Uterus (tissue), 4 donors: ENCODE measurements around the gene FAM181A. TPM values are rescaled to one million over a fixed set of nuclear protein-coding genes. Genes with fewer than 3 reads are reported as not detected.

Source experiments
- DNase-seq, 2 donors: peaks; one replicate each; pipeline ENCODE4 v3.0.0-alpha.2; 2019 to 2020
- H3K27ac ChIP-seq, 2 donors: fragments of 200-600 bp; sonication (generic); 1 replicate in 1 of 2; 2 replicates in 1 of 2; pipeline ENCODE4 v1.5.1; 2016 to 2018
- H3K27me3 ChIP-seq, 2 donors: fragments of 200-600 bp; sonication (generic); one replicate each; pipeline ENCODE4 v1.5.1; 2018 to 2019; ENCODE audit warnings: control low read depth in 1 of 2
- H3K36me3 ChIP-seq, 2 donors: fragments of 200-600 bp; sonication (generic); one replicate each; pipeline ENCODE4 v1.5.1; 2019; ENCODE audit warnings: control low read depth in 1 of 2
- H3K4me1 ChIP-seq, 2 donors: fragments of 200-600 bp; sonication (generic); one replicate each; pipeline ENCODE4 v1.5.1; 2018 to 2019; ENCODE audit warnings: control low read depth in 1 of 2
- H3K4me3 ChIP-seq, 2 donors: fragments of 200-600 bp; sonication (generic); 1 replicate in 1 of 2; 2 replicates in 1 of 2; pipeline ENCODE4 v1.5.1; 2018 to 2019; ENCODE audit warnings: mild to moderate bottlenecking in 1 of 2
- H3K9me3 ChIP-seq, 2 donors: fragments of 200-600 bp; sonication (generic); one replicate each; pipeline ENCODE4 v1.5.1; 2019; ENCODE audit warnings: control low read depth in 1 of 2
- POLR2A ChIP-seq, 2 donors: fragments of 450-650 bp; IDR thresholded peaks; one replicate each; pipeline ENCODE4 v1.6.1; 2016; ENCODE audit warnings: antibody characterized with exemption in 2 of 2, mild to moderate bottlenecking in 1 of 2, moderate library complexity in 1 of 2
- intact Hi-C: fragments of 100-400 bp; cut with DNase I; formaldehyde crosslinking; loops from one replicate; pipeline ENCODE4 v1.15.1; 2023; ENCODE audit warnings: low total_unique reads
- total RNA-seq, 4 donors: library from RNA; depleted of rRNA in 3 of 4; stranded (reverse); fragments of >200 nt in 3 of 4; gene quantifications; one replicate each; pipeline versions ENCODE4 v1.1.0 to v1.2.4, GENCODE V29; 2014 to 2023
- TF ChIP-seq, protein P1 (sequence below), 4 experiments: fragments of 200-600 bp in 2 of 4; fragments of 450-650 bp in 2 of 4; sonication (generic) in 2 of 4; IDR thresholded peaks; one replicate each; pipeline ENCODE4 v1.5.1; 2016 to 2019; ENCODE audit warnings: antibody characterized with exemption in 4 of 4, mild to moderate bottlenecking in 2 of 4, moderate library complexity in 1 of 4
- donor health status: DM: yes; HTN: yes; CAD: no.

FAM181A gene
- total RNA-seq, 4 donors from 2014 or later, result 0.48 TPM; not detected in 3

DNA sequence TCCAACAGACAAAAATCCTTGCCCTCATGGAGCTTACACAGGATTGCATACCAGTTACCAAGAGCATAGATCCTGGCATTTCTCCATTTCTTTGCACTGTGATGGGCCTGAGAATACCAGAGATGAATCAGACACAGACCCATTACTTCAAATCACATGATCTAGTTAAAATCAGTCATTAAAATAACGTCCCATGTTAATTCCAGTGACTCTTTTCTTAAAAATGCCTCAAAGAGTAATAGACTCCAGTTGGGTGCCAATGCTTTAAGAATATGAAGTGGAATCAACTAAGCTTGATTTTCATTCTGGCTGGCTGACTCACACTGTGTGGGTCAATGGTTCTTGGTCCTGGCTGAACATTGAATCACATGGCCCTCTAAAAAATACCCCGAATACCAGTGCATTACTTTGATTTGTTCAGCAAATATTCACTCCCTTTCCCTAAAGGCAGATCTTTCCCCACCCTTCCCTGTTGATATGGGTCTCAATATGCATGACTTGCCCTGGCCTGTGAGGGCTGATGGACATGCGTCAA lies 38.2 kb downstream of the FAM181A start:
- intact Hi-C loops, result no loop called here
- no peak for TF ChIP-seq POLR2A (IDR thresholded peaks at IDR 0.05)
- TF ChIP-seq, protein P1, sequence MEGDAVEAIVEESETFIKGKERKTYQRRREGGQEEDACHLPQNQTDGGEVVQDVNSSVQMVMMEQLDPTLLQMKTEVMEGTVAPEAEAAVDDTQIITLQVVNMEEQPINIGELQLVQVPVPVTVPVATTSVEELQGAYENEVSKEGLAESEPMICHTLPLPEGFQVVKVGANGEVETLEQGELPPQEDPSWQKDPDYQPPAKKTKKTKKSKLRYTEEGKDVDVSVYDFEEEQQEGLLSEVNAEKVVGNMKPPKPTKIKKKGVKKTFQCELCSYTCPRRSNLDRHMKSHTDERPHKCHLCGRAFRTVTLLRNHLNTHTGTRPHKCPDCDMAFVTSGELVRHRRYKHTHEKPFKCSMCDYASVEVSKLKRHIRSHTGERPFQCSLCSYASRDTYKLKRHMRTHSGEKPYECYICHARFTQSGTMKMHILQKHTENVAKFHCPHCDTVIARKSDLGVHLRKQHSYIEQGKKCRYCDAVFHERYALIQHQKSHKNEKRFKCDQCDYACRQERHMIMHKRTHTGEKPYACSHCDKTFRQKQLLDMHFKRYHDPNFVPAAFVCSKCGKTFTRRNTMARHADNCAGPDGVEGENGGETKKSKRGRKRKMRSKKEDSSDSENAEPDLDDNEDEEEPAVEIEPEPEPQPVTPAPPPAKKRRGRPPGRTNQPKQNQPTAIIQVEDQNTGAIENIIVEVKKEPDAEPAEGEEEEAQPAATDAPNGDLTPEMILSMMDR (IDR thresholded peaks at IDR 0.05), result no peak
- H3K36me3 ChIP-seq, result no peaks in the 10 kb centered on the region
- peak overlapping the region; percentile 48 to 73 for H3K27ac ChIP-seq
- no peak overlapping the region for H3K4me3 ChIP-seq
- no peaks in the 10 kb centered on the region for H3K4me1 ChIP-seq
- H3K27me3 ChIP-seq, result no peaks in the 10 kb centered on the region
- no peak for DNase-seq
- no peaks in the 10 kb centered on the region for H3K9me3 ChIP-seq

DNA sequence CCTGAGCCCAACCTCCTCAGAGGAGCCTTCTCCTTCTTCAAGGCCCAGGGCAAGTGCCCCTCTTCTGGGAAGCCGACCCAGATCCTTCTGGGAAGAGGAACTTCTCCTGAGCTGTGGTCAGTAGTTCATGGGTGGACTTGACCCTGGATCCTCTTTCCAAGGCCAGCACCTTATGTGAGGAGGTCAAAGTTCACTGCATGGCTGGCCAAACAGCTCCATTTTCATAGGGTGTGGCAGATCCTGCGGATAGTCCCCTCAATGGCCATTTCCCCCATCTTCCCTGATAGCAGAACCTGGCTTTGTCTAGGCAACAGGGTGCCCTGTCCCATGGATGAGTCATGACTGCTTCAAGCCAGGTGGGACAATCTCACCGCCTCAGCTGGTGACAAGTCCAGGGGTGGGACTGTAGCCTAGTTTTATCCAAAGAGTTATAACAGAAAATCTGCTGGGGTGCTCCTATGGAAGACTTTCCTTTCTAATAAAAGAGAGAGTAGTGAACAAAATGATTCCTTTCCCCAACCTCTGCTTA lies 38.9 kb downstream of the FAM181A start:
- Histone ChIP-seq H3K4me1 (peaks cover 0 to 4% of the 10 kb centered on the region in 2 donors), H3K36me3 (no peaks in the 10 kb centered on the region), H3K9me3 (no peaks in the 10 kb centered on the region), H3K27ac (peak overlapping the region; percentile 48 to 73), H3K27me3 (no peaks in the 10 kb centered on the region), H3K4me3 (no peak overlapping the region)
- no peak for DNase-seq
- no peak for TF ChIP-seq POLR2A (IDR thresholded peaks at IDR 0.05)
- TF ChIP-seq, protein P1 (IDR thresholded peaks at IDR 0.05), result no peak
- intact Hi-C loops, result no loop called here

DNA sequence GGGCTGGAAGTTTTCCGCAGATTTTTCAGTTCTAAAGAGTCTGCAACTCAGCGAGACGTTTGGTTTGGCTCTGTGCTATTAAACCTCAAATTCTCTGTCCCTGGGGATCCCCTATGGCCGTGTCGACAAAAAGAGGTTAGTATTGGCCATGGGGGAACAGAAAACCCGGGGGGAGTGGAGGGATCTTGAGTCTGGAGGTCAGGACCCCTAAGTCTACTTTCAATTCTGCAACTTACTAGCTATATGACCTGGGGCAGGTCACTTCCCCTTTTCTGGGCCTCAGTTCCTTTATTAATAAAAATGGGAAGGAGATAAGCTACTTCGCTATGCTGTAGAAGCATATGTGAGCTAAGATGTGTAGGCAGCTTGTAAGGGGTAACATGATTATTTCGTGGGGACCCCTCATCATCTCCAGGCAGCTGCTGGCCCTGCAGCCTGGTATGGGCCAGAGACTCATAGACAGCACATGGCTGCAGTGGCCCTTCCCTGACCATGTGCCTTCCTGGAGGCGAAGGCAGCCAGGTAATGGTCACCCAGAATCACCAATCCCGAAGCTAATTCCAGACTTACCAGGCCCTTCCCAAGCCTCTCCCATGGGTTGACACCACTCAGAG lies 40.6 kb downstream of the FAM181A start:
- Histone ChIP-seq H3K27me3 (no peaks in the 10 kb centered on the region), H3K36me3 (no peaks in the 10 kb centered on the region), H3K4me1 (peaks cover 0 to 6% of the 10 kb centered on the region in 2 donors), H3K27ac (no peak overlapping the region), H3K9me3 (no peaks in the 10 kb centered on the region), H3K4me3 (no peak overlapping the region)
- no peak for TF ChIP-seq POLR2A (IDR thresholded peaks at IDR 0.05)
- TF ChIP-seq, protein P1 (IDR thresholded peaks at IDR 0.05), result no peak
- intact Hi-C loops, result no loop called here
- no peak for DNase-seq

DNA sequence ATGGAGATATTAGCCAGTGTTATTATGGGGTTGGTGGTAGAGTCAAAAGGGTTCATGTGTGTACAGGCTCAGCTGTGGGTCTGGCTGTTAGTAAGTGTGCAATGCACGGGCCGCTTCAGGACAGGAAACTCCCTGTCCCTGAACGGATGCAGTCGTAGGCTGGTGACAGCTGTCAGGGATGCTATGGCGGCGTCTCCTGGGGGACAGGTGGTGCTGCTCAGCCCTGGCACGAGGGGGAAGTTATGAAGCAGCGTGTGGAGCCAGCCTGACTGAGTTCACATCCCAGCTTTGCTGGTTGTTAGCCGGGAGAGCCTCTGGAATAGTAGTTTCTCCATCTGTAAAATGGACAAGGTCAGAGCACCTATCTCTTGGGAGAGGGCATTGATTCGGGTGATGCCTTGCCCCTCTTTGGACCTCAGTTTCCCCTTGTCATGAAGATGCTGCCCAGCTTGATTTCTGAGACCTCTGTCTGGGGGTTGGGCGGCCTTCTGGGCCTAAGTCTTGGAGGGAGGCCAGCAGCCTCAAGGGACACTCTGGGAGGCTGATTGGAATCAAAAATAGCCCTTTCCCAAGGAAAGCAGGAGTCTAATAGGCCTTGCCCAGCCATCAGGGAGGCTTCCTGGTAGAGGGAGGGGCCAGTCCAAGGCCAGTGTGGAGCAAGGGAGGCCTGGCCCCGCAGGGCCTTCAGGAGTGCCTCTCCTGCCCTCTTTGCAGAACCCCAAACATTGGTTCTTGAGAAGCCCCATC lies 42.1 kb downstream of the FAM181A start:
- intact Hi-C loops, result no loop called here
- H3K9me3 ChIP-seq, result no peaks in the 10 kb centered on the region
- DNase-seq, result no peak

More for the DNA sequence above, 42.1 kb downstream of the FAM181A start:
- no peak for TF ChIP-seq POLR2A (IDR thresholded peaks at IDR 0.05)
- TF ChIP-seq, protein P1 (IDR thresholded peaks at IDR 0.05), result no peak
- Histone ChIP-seq H3K36me3 (no peaks in the 10 kb centered on the region), H3K4me1 (peaks cover 0 to 11% of the 10 kb centered on the region in 2 donors), H3K27ac (peak overlapping the region; percentile 26 to 34), H3K27me3 (no peaks in the 10 kb centered on the region), H3K4me3 (no peak overlapping the region)
